Measurements from ENCODE around the gene SFXN1.
A peak's percentile ranks its signal among the peaks of the same experiment; 100 is the strongest.
"Not testable (repeated sequence)": the region's sequence is repeated elsewhere in the genome, so short reads cannot be mapped to it uniquely, and the experiment has no call there.

SFXN1 gene

DNA sequence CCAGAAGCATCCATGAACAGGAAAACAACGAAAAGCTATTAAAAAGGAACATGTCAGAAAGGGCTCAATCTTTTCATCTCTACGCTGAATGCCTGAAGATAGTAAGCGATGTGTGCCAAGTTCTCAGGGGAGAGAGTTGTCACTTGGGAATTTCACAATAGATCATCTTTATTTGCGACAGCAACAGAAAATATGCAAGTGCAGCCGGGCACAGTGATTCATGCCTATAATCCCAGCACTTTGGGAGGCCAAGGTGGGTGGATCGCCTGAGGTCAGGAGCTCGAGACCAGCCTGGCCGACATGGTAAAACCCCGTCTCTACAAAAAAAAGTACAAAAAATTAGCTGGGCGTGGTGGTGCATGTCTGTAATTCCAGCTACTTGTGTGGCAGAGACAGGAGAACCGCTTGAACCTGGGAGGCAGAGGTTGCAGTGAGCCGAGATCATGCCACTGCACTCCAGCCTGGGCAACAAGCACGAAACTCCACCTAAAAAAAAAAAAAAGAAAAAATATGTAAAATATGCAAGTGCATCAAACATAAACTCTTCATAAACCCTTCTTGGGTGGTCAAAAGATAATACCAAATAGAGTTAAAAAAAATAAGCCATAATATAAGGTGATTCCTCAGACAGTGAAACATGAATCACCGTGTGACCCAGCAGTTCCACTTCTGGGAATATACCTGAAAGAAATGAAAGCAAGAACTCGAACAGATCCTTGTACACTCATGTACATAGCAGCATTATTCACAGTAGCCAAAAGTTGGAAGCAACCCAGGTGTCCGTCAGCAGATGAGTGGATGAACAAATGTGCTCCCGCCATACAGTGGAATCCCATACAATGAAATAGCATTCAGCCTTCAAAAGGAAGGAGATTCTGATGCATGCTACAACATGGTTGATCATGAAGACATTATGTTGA is 16.2 kb downstream of the SFXN1 start:
- no peak for DNase-seq (ENCODE audit: low read depth in 2 of 2)

DNA sequence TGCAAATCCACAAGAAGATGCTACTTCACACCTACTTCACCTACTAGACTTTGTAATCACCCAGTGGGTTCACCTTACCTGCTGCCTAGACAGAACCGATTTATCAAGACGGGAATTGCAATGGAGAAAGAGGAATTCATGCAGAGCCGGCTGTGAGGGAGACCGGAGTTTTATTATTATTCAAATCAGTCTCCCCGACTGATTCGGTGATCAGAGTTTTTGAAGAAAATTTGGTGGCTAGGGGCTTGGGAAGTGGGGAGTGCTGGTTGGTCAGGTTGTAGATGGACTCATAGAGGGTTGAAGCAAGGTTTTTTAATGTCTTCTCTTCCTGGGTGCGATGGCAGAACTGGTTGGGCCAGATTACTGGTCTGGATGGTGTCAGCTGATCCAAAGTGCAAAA is 23.4 kb downstream of the SFXN1 start:
- no peak for DNase-seq (ENCODE audit: low read depth in 2 of 2)

DNA sequence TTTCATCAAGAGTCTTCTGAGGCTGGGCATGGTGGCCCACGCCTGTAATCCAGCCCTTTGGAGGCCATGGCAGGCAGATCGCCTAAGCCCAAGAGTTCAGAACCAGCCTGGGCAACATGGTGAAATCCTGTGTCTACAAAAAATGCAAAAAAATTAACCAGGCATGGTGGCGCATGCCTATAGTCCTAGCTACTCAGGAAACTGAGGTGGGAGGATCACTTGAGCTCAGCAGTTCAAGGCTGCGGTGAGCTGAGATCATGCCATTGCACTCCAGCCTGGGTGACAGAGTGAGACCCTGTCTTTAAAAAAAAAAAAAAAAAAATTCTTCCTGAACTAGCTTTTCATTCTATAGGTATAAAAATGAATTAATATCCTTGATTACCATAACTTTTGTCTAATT is 29.3 kb downstream of the SFXN1 start:
- DNase-seq (ENCODE audit: low read depth in 2 of 2): not testable (repeated sequence)

DNA sequence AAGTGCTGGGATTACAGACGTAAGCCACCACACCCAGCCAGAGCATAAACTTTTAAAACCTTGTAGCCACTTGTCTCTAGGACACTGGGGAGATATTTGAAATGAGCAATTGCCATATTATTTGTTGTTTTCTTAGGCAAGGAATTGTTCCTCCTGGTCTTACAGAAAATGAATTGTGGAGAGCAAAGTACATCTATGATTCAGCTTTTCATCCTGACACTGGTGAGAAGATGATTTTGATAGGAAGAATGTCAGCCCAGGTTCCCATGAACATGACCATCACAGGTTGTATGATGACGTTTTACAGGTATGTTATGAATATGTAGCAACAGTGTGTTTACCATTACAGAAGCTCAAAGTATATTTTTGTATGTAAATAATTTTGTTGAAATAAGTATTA is 30.5 kb downstream of the SFXN1 start:
- DNase-seq (ENCODE audit: low read depth in 2 of 2): no peak

DNA sequence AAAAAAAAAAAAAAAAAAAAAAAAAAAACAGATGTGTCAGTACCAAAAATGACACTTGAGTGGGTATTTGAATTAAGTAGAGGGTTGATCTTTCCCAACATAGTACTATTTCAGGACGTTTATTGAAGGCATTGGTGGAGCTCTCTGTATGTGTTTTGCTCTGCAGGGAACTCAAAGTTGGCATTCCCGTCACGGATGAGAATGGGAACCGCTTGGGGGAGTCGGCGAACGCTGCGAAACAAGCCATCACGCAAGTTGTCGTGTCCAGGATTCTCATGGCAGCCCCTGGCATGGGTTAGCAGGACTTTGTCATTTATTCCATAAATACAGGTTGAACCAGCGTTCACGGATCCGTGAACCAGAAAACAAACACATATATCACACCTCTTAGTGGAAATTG is 34.9 kb downstream of the SFXN1 start:
- DNase-seq (ENCODE audit: low read depth in 2 of 2): no peak

DNA sequence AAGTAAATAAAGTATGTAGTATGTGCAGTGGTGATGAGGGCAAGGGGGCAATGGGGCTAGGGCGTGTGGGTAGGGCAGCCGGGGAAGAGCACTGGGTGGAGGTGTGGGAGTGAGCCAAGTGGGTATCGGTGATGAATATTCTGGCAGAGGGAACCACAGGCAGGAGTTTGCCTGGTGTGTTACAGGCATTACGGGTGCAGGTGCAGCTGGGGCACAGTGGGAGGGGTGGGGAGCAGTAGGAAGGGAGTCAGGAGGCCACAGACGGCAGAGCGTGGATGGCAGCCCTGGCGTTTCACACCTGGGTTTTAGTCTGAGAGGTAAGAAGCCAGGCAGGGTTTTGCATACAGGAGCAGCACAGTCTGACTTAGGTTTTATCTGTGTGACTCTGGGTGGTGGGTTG is 35.4 kb downstream of the SFXN1 start:
- DNase-seq (ENCODE audit: low read depth in 2 of 2): no peak

DNA sequence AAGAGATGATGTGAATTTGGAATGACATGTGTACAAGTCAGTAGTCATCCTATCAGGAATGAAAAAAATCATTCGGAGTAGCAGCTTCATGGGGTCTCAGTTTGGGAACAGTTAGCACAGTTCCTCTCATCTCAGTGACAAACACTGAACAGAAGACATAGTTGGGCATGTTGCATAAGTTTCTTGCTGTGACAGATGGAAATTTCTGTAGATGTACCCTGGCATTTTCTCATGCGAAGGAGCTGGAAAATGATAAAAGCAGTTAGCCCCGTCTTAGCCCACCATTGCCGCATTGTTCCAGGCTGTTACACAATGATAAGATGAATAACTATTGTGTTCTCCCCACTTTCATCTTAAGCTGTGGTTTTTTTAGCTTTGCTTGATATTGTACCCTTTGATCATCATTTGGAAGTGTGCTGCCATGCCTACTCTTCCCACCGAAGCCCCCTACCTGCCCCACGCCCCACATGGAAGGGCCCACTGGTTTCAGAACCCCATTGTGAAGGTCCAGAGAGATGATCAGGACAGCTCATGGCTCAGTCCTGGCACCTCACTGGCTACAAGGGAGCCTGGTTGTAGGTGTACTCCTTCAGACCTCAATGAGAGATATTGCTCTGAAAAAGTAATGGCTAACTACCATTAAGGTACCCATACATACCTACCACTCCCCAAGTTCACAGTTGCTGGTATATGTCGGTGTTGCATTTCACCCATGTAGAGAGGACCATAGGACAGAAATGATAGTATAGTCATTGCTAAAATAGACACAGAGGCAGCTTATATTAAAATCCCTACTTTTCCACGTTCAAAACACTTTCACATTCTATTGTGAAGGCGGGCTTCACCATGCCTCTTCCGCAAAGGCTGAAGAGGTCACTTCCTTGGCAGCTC is 38.8 kb downstream of the SFXN1 start:
- no peak for DNase-seq (ENCODE audit: low read depth in 2 of 2)

DNA sequence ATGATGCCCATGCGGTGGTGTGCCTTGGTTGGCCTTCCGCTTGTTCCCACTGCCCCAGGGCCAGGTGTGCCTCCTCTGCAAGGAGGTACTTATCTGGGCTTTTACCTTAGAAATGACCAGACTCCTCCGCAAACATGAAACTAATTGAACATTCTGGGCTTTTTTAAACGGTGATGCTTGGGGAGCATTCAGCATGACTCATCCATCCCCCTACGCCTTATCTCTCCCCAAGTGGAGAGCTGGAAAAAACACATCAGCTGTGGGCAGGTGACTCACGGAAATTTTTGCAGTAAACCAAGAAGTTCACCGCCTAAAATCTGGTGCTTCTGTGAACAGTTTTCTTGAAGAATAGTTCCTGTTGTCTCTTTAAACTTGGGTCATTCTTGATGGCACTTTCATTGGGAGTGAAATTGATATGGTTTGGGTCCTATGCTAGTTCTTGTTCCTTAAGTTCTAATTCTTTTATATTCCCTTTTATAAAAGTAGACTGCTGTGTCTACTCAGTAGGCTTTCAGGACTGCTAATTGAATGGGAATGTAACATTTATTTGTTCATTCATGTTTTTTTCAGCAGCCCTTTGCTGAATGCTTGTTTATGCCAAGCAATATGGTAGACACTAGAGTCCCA is 39.6 kb downstream of the SFXN1 start:
- DNase-seq (ENCODE audit: low read depth in 2 of 2): peak; percentile 69 to 80

DNA sequence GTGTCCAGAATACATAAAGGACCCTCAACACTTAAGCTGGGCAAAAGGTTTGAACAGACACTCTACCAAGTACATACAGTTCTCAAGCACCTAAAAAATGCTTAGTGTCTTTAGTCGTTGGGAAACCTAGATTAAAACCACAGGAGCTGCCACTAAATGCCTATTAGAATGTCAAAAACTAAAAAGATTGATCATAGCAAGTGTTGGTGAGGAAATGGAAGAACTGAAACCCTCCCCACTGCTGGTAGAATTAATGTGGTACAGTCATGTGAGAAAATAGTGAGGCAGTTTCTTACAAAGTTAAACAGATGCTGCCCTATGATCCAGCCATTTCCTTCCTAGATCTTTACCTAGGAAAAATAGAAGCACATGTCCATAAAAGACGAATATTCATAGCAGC is 40.6 kb downstream of the SFXN1 start:
- DNase-seq (ENCODE audit: low read depth in 2 of 2): no peak

DNA sequence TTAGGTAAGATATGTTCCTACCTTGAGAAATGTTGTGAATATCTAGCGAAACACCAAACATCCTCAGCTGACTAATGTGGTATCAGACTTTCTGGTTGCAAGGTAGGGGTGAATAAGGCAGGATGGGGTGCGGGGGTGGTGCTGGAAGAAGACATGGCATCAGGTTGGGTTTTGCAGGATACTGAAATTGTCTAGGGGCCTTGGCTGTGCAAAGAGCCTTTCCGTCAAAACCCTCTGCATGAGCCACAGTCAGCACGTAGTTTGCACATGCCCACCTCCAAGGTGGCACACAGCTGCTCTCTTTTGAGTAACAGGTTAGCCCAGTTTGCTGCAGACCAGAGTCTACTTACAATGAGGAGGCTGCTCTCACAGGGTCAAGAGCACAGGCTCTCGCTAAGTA is 42.0 kb downstream of the SFXN1 start:
- DNase-seq (ENCODE audit: low read depth in 2 of 2): peak; percentile 41 to 48

DNA sequence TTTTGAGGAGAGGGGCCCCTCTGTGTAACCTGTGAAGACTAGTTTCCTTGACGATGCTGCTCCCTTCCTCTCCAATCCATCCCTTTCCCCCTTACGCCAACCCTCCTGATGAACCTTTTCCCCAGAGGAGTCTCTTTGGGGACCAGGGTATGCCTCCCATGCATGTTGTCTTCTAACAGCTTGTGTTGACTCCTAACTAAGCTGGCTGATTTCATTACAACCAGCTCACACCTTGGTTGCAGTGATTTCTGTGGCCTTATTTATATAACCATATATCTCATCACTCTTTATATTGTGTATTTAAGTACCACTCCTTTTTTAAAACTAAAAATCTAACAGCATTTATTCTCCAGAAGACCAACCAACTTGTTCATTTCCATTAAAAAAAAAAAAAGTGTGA is 42.5 kb downstream of the SFXN1 start:
- no peak for DNase-seq (ENCODE audit: low read depth in 2 of 2)

DNA sequence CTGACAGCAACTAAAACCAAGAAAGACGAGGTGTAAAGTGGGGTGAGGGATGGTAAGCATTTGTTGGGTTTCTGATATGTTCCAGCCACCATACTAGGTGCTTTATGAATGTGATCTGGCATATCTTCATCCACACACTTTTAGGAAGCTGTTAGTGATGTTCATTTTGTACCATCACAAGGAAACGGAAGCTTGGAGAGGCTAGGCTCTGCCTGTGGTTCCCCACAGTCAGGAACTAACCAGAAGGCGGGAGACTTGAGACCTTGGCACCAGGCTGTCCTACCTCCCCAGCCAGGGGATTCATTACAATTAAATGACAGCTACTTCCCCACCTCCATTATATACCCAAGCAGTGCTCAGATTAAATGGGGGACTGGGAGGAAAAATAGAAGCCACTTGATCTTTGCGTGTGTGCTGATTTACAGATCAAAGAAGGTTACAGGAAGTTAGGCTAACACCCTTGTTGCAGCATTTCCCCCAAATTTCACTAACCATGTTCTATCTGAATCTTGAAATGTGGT is 43.0 kb downstream of the SFXN1 start:
- peak in 1 of 2 donors; percentile 34 for DNase-seq (ENCODE audit: low read depth in 2 of 2)

DNA sequence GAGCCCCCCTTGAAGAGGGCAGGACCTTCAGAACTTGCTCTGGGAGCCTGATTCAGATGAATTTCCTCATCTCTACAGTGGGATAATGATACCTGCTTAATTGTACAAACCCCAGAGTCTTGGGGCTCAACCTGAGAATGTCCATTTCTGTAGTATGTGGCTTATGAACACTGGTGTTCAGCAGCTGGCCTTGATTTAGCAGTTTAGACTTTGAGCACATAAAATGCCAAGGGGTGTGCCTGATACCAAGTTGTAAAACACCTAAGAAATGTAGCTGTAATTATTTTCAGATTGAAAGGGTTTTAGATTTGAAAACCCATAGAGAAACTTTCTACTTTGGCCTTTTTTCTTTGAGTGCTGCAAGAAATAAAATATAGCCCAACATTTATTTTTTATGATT is 44.9 kb downstream of the SFXN1 start:
- DNase-seq (ENCODE audit: low read depth in 2 of 2): no peak

DNA sequence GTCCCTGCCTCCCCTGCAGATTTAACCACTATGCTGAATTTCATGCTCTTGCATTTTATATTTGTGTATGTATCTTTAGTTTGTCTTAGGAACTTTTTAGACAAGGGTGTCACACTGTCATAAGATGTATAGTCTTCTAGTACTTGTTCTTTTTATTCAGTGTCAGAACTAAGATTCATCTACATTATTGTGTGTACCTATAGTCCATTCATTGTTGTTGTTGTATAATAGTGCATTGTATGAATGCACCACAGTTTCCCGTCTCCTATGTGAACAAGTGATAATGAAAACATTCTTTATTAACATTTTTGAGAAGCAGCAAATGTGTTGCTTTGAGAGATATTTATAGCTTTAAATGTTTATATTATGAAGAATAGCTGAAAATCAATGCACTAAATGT is 45.9 kb downstream of the SFXN1 start:
- no peak for DNase-seq (ENCODE audit: low read depth in 2 of 2)

DNA sequence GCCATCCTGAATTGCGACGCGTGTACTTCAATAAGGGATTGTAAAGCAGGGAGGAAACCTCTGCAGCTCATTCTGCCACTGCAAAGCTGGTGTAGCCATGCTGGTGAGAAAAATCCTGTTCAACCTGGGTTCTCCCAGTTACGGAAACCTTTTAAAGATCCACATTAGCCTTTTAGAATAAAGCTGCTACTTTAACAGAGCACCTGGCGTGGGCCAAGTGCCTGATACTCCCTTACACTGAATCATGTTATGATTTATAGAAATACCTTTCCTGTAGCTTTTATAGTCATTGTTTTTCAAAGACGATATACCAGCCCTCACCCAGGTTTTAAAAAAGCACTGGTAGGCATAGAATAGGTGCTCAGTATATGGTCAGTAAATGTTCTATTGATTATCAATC is 48.3 kb downstream of the SFXN1 start:
- no peak for DNase-seq (ENCODE audit: low read depth in 2 of 2)

DNA sequence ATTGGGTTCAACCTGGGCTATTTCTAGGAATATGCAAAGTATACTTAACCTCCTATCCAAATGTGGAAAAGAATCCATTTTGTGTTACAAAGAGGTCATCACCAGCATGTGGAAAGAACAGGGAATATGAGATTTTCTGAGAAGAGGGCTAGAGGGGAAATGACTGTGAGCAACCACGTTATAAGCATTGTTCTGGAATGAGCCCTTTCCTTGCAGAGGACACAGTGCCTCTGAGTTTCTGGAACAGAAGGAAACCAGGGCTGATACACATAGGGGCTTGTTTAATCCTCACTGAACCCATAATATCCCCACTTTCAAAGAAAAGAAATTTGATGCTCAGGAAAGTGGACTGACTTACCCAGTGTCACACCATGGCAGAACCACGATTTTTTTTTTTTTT is 53.0 kb downstream of the SFXN1 start:
- DNase-seq (ENCODE audit: low read depth in 2 of 2): no peak

DNA sequence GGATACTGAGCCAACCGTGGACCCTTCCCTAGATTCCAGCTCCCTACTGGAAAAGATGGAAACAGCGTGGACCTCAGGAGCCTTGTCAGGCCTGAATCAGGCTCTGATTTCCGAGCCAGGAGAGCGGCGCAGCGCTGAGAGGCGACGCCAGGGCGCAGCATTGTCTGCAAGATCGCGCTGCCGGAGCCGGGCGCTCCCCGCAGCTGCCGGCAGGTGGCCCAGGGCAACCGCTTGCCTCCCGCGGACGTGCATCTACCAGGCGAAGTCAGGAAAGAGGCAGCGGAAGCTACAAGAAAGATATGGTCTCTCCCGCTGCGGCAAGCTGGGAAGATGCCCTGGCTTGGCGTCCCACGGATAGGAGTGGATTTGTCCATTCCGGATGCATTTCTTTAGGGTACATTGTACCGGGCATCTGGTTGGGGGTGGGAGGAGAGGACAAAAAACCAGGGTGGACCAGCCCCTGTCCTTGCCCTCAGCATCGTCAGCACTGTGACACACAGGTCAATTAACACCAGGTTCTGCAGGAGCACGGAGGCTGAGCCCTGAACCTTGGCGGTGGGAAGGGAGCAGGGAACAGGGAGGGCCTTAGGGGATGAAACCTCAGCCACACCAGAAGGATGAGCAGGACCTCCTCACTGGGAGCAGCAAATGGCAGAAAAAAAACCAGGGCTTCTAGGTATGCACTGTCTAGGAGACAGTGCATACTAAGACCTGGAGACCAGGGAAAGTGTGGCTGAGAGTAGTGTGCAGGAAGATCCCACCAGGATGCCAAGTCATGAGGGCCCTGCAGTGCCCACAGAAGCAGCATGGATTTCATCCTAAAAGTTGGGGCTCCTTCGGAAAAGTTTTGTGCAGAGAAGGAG is 55.9 kb downstream of the SFXN1 start:
- DNase-seq (ENCODE audit: low read depth in 2 of 2): peak; percentile 79 to 80

DNA sequence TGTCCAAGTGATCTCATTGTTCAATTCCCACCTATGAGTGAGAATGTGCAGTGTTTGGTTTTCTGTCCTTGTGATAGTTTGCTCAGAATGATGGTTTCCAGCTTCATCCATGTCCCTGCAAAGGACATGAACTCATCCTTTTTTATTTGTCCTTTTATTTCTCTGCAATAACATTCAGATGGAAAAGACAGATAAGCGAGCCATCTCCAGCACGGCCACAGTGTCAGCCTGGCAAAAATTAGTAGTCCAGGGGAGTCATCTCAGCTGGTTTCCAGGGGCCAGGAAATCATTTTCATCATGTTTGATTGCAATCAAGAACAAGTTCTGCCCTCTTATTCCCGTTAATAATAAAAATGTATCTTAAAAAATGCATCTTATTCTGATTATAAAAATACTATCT is 57.0 kb downstream of the SFXN1 start:
- not testable (repeated sequence) for DNase-seq (ENCODE audit: low read depth in 2 of 2)

DNA sequence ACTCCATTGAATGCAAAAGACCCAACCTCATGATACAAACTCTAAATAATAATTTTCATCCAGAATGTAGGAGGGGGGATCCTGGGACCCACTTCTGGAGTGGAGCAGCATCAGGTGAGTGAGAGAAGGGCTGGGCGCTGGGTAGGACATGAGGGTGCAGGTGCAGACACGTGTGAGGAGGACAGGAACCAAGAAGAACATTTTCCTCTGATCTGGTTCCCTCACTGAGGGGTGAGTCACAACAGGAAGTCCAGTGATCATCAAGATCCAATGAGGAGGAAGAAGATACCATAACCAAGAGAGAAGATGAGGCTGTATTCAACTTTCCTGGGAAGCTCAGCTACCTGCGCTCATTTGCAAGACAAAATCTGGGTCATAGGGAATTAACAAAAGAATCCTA is 57.4 kb downstream of the SFXN1 start:
- DNase-seq (ENCODE audit: low read depth in 2 of 2): no peak

DNA sequence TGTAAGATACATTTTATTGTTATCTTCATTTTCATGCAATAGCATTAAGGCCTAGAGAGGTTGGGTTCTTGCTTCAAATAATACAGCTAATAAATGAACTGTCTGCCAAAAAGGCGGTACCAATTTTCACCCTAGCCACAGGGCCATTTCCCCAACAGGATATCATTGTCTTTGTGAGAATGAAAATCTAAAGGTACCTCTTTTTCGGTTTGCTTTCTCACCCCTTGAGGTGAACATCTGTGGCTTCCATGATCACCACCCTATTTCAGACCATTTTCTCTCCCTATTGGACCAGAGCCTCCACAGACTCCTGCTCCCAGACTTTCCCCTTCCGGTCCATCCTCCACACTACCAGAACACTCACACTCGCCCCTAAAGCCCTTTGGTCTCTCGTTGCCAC is 60.2 kb downstream of the SFXN1 start:
- DNase-seq (ENCODE audit: low read depth in 2 of 2): no peak

DNA sequence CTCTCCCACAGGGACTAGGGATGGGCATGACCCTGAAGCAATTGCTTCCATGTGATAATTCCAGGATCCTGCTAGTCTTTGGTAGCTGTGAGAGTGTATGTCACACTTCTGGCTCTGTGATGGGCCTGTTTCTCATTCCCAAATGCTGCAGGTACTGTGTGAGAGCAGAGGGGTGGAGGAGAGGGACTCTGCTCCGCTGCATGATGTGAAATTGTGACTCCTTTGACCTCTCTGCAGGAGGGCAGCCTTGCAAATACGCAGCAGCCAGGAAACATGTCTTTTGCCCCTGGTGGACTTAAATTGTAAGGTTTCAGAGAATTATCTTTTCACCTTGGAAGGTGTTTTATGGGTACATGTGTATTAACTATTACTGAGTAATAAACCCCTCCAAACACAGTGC is 61.6 kb downstream of the SFXN1 start:
- no peak for DNase-seq (ENCODE audit: low read depth in 2 of 2)
